ENCODE measurements around the gene ANKRD13A. TPM values are rescaled to one million over a fixed set of nuclear protein-coding genes. Genes with fewer than 3 reads are reported as not detected.
A peak's percentile ranks its signal among the peaks of the same experiment; 100 is the strongest.

Gene ANKRD13A
- total and polyA plus RNA-seq, 2 of the 13 experiments (the other 11 are each of a cell fraction or from before 2014, with no cell fraction given): 34.1 to 41.6 TPM

DNA sequence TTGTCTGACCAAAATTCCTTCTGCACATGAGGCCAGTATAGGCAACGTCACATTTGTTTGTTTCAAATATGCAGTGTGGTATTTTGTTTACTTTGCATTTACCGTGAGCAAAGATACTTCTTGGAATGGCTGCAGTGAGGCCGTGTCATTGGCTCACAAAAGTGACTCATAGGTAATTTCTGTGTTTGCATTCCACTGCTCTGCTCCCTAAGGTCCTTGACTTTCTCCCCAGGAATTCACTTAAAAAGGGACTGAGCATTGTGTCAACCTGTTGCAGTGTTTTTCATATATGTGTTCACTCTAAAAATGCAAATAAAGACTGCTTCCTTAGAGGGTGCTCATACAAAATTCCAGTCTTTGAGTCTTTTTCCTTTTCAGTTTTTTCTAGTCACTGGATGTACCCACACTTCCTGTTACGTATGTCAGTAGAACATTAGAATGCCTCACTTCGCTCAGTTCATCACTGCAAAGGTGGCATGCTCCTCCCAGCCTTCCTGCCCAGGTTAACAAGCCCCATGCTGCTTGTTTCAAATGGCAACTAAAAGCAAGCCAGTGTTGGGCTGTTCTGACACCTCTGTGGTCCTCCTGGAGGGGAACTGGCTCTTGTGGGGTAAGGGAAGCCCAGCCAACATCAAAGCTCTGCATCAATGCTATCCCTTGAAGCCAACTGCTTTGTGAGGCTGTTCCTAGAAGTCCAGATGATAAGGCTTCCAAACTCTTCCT, 40.0 kb downstream of the ANKRD13A start (continued):
- peak; percentile 95 for TF ChIP-seq PAXIP1 (CRISPR knock-in tag; conservative IDR thresholded peaks at IDR 0.05)
- TF ChIP-seq RERE (CRISPR knock-in tag; IDR thresholded peaks at IDR 0.05; ENCODE audit: low read depth): peak; percentile 51; the same call in 1 of the 2 replicates
- TF ChIP-seq ZNF615 (CRISPR knock-in tag; IDR thresholded peaks at IDR 0.05; ENCODE audit: borderline replicate concordance): no peak
- no peak for TF ChIP-seq ZNF850 (CRISPR knock-in tag; conservative IDR thresholded peaks at IDR 0.05)
- no peak for TF ChIP-seq ZNF616 (CRISPR knock-in tag; IDR thresholded peaks at IDR 0.05; ENCODE audit: low read depth)
- peak; percentile 35; the same call in 1 of the 2 replicates for TF ChIP-seq YEATS2 (CRISPR knock-in tag; IDR thresholded peaks at IDR 0.05; ENCODE audit: borderline replicate concordance)
- TF ChIP-seq U2AF1 (optimal IDR thresholded peaks at IDR 0.05; ENCODE audit: low read depth, low read length): no peak
- TF ChIP-seq, protein P1, sequence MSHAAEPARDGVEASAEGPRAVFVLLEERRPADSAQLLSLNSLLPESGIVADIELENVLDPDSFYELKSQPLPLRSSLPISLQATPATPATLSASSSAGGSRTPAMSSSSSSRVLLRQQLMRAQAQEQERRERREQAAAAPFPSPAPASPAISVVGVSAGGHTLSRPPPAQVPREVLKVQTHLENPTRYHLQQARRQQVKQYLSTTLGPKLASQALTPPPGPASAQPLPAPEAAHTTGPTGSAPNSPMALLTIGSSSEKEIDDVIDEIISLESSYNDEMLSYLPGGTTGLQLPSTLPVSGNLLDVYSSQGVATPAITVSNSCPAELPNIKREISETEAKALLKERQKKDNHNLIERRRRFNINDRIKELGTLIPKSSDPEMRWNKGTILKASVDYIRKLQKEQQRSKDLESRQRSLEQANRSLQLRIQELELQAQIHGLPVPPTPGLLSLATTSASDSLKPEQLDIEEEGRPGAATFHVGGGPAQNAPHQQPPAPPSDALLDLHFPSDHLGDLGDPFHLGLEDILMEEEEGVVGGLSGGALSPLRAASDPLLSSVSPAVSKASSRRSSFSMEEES (CRISPR knock-in tag; IDR thresholded peaks at IDR 0.05): peak; percentile 83
- TF ChIP-seq, protein P2, sequence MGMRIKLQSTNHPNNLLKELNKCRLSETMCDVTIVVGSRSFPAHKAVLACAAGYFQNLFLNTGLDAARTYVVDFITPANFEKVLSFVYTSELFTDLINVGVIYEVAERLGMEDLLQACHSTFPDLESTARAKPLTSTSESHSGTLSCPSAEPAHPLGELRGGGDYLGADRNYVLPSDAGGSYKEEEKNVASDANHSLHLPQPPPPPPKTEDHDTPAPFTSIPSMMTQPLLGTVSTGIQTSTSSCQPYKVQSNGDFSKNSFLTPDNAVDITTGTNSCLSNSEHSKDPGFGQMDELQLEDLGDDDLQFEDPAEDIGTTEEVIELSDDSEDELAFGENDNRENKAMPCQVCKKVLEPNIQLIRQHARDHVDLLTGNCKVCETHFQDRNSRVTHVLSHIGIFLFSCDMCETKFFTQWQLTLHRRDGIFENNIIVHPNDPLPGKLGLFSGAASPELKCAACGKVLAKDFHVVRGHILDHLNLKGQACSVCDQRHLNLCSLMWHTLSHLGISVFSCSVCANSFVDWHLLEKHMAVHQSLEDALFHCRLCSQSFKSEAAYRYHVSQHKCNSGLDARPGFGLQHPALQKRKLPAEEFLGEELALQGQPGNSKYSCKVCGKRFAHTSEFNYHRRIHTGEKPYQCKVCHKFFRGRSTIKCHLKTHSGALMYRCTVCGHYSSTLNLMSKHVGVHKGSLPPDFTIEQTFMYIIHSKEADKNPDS (CRISPR knock-in tag; IDR thresholded peaks at IDR 0.05): no peak

All from HepG2 (cell line).